GM19099 (cell line): ENCODE data around the gene DGCR6L.

ENCODE experiments used
- POLR2A ChIP-seq: IDR thresholded peaks from 3 replicates; pipeline ENCODE4 v1.6.1; 2011; ENCODE audit warnings: low read depth; ENCODE audit not compliant: insufficient read length; ENCODE audit errors: extremely low read depth

The DGCR6L gene

DNA sequence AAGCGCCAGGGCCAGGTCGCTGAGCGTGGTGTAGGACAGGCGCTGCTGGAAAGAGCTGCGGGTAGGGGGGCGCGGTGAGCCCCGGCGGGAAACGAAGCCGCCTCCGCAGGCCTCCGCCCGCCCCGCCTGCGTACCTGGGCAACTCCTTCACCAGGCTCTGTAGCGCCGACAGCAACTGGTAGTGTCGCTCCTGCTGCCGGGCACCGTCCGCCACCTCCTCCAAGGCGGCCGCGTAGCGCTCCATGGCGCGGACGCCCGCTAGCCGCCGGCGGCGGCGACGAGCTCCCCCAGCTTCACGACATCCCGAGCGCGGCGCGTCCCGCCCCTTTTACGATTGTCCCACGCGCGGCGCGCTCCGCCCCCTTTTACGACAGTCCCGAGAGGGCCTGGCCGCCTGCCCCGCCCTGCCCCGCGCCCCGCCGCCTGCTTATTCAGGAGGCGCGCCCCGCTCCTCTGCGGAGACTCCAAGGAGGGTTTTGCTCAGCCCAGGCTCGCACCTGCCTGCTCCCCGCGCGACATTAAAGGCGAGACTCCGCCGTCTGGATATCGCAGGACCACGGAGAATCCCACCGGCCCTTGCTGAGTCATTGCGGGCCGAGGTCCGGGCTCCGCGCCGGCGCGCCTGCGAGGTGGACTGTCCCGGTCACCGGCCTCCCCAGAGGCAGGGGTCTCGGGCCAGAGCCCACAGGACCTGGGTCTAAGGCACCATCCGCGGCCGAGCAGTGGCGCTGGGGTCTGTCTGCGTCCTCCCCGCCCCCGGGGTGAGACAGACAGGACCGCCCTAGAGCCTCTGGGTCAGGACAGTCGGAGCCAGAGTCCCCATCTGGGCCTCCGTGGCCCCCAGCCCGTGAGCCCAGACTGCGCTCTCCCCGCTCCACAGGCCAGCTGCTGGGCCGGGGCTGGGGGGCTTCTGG is at the start of gene DGCR6L:
Gene DGCR6L (minus strand): TSS at position 316 of the 914 bp plus-strand sequence. CDS start 72 bp downstream, at position 244.
- peak; percentile 64 for TF ChIP-seq POLR2A

GRCh38 chr22:20354238-20354975 is 34.5 kb upstream of the DGCR6L start:
- TF ChIP-seq POLR2A: no peak

DNA sequence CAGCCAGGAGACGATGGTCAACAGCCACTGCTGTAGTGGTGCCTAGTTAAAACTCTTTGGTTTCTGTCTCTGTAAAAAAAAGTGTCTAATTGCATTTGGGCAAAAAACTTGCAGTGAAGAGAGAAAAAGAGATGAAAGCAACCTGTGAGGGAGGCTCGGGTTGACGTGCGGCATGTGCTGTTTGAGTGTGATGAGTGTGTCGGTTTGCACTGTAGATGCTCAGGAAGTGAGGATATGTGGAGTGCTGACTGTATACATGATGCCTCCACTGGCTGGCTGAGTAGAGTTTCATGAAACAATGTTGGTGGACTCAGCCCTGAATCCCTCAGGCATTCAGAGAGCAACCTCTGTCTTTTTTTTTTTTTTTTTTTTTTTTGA is 4.3 kb upstream of the DGCR6L start:
- no peak for TF ChIP-seq POLR2A

- no peak for TF ChIP-seq POLR2A
These were observed 667 bp downstream of the DGCR6L start for GRCh38 chr22:20319041-20319744.

- no peak for TF ChIP-seq POLR2A
These were observed 2.9 kb downstream of the DGCR6L start for GRCh38 chr22:20316844-20317401.

GRCh38 chr22:20316217-20316843 is 3.5 kb downstream of the DGCR6L start:
- TF ChIP-seq POLR2A: no peak

DNA sequence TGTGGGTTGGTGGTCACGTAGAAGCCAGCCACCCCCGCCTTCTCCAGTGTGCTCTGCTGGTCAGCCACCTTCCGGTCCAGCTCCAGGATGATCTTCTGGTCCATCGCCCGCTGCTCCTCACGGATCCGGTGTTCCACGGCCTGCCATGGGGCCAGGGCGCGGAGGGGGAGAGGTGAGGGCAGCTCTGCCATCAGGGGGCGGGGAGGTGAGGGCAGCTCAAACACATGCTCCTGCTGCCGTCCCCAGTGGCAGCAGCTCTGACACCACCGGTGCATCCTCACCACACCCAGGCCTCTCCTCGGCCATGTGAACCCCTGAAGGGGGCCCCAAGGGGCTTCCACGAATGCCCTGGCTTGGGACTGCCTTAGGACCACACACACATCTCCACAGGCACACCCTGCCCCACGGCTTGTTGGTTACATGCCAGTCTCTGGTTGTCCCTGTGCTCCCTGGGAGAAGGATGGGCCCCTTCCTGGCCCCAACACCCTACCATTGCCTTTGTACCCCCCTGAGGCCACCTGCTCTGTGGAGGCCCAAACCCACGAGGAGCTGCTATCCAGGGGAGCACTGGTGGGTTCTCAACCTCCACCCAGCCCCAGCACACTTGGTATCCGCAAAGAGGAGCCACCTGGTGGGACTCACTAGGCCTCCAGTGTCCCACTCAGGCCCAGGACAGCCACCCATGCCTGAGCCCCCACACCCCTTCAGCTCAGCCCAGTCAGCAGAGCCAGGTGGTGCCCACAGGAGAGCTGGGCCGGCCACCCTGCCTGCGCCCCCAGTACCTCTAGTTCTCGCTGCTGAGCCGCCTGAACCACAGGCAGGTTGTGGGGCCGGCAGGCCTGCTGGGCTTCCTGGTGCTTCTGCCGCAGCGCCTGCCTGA is 4.3 kb downstream of the DGCR6L start:
- no peak for TF ChIP-seq POLR2A

- no peak for TF ChIP-seq POLR2A
These were observed 7.3 kb downstream of the DGCR6L start for GRCh38 chr22:20312396-20313191.

DNA sequence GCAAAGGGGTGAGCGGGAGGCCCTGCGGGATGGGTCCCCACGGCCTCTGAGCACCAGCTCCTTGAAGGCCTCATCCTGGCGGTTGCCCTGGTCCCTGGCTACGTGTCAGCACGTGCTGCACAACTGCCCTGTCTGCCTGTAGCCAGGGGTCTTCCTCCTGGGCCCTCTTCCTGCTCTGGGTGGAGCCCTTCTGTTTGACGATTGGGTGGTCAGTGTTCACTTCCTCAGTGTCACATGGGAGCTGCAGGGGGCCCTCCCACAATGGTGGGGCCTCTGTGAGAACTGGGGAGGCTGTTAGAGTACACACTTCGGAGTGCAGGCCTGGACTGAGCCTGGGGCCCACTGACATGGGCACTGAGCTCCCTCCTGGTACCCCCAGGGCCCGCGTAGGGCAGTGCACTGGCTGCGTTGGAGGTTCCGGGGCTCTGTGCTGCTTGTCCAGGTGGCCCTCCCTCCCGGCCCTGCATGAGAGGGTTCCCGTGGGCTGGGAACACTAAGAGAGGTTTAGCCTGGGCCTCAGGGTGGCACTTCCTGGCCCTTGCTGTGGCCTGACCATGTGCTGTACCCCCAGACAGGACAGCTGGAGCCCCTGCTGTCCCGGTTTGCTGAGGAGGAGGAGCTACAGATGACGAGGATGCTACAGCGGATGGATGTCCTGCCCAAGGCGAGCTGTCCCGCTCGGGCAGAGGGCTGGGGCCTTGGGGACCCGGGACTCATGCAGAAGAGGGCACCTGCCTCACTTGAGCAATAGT is 13.8 kb downstream of the DGCR6L start:
- no peak for TF ChIP-seq POLR2A

GRCh38 chr22:20304646-20305045 is 15.2 kb downstream of the DGCR6L start:
- no peak for TF ChIP-seq POLR2A

GRCh38 chr22:20302438-20303228 is 17.2 kb downstream of the DGCR6L start:
- no peak for TF ChIP-seq POLR2A
